B cell (primary cell): ENCODE data around the gene ACSS1. TPM values are rescaled to one million over a fixed set of nuclear protein-coding genes. Genes with fewer than 3 reads are reported as not detected.
A peak's percentile ranks its signal among the peaks of the same experiment; 100 is the strongest.

ENCODE experiments used
- ATAC-seq: fragments of 200-7000 bp; cut with Tn5 transposase; one replicate; pipeline ENCODE4 v1.10.0; 2021; ENCODE audit warnings: low read depth, mild to moderate bottlenecking, moderate number of reproducible peaks, moderate library complexity
- CTCF ChIA-PET: fragments of 350-600 bp; sonication (Branson Sonifier 250); formaldehyde crosslinking; loops from one replicate; lab custom pipeline; 2021; ENCODE audit warnings: antibody characterized with exemption, inconsistent platforms; lab: Charles Lee
- POLR2A ChIA-PET: fragments of 350-600 bp; sonication (Branson Sonifier 250); formaldehyde crosslinking; loops from one replicate; lab custom pipeline; 2021; ENCODE audit warnings: antibody characterized with exemption; lab: Charles Lee
- DNase-seq: peaks from one replicate; pipeline ENCODE4 v3.0.0; 2013
- H2AFZ ChIP-seq: 2 replicates; pipeline ENCODE4 v1.6.1; 2012; ENCODE audit warnings: mild to moderate bottlenecking, low read depth, low read length; ENCODE audit not compliant: insufficient read depth, poor library complexity, severe bottlenecking
- H3K27ac ChIP-seq, 2 donors: 1 replicate in 1 of 2; 2 replicates in 1 of 2; pipeline ENCODE4 v1.5.1; 2012 to 2013; ENCODE audit warnings: low read length in 2 of 2, mild to moderate bottlenecking in 2 of 2, moderate library complexity in 1 of 2
- H3K27me3 ChIP-seq, 4 experiments: fragments of 200-600 bp in 1 of 4; sonication (generic) in 1 of 4; replicated peaks in 1 of 4; 1 replicate in 2 of 4; 2 replicates in 2 of 4; pipeline versions ENCODE4 v1.6.1 to v1.7.0; 2013 to 2016; ENCODE audit warnings: low read length in 3 of 4, mild to moderate bottlenecking in 2 of 4, mixed read lengths in 1 of 4, moderate library complexity in 1 of 4; ENCODE audit not compliant: insufficient read depth in 4 of 4, control insufficient read depth in 3 of 4; ENCODE audit errors: control extremely low read depth in 1 of 4
- H3K36me3 ChIP-seq, 2 experiments: replicated peaks in 1 of 2; 1 replicate in 1 of 2; 2 replicates in 1 of 2; pipeline versions ENCODE4 v1.6.1 to v1.7.1; 2013; ENCODE audit warnings: low read length in 1 of 2; ENCODE audit not compliant: insufficient read depth in 2 of 2, control insufficient read depth in 1 of 2; ENCODE audit errors: control extremely low read depth in 1 of 2, extremely low read depth in 1 of 2
- H3K4me1 ChIP-seq, 2 donors: fragments of 200-600 bp in 1 of 2; sonication (generic) in 1 of 2; 1 replicate in 1 of 2; 2 replicates in 1 of 2; pipeline versions ENCODE4 v1.5.1 to v1.6.1; 2013 to 2017; ENCODE audit warnings: low read length in 2 of 2; ENCODE audit not compliant: control insufficient read depth in 2 of 2, insufficient read depth in 2 of 2
- H3K4me2 ChIP-seq: replicated peaks from 2 replicates; pipeline ENCODE3; 2012; ENCODE audit warnings: mild to moderate bottlenecking, low read depth, low read length; ENCODE audit not compliant: poor library complexity, severe bottlenecking
- H3K4me3 ChIP-seq, 5 experiments: fragments of 200-600 bp in 1 of 5; sonication (generic) in 1 of 5; 1 replicate in 3 of 5; 2 replicates in 2 of 5; pipeline versions ENCODE4 v1.5.1 to v1.7.0; 2011 to 2016; ENCODE audit warnings: low read length in 4 of 5, mild to moderate bottlenecking in 4 of 5, low read depth in 2 of 5, control low read depth in 1 of 5, moderate library complexity in 1 of 5; ENCODE audit not compliant: insufficient read depth in 1 of 5; ENCODE audit errors: control extremely low read depth in 1 of 5, extremely low read depth in 1 of 5
- H3K79me2 ChIP-seq: fragments of 200-600 bp; sonication (generic); one replicate; pipeline ENCODE4 v1.6.0; 2016; ENCODE audit warnings: low read length; ENCODE audit not compliant: control insufficient read depth, insufficient read depth
- H3K9ac ChIP-seq: fragments of 200-600 bp; sonication (generic); 2 replicates; pipeline ENCODE4 v1.6.1; 2017; ENCODE audit warnings: mild to moderate bottlenecking, low read length, moderate library complexity
- H3K9me3 ChIP-seq, 3 donors: one replicate each; pipeline versions ENCODE4 v1.6.1 to v1.7.1; 2013; ENCODE audit warnings: low read length in 2 of 3; ENCODE audit not compliant: control insufficient read depth in 2 of 3, insufficient read depth in 1 of 3; ENCODE audit errors: control extremely low read depth in 1 of 3
- H4K20me1 ChIP-seq: 2 replicates; pipeline ENCODE4 v1.6.0; 2012; ENCODE audit warnings: mild to moderate bottlenecking, low read length; ENCODE audit not compliant: insufficient read depth, control insufficient read depth, poor library complexity, severe bottlenecking
- H3K27ac Mint-ChIP-seq: one replicate; pipeline ENCODE4 v1.8.0; 2021; ENCODE audit warnings: mixed read lengths
- H3K27me3 Mint-ChIP-seq: one replicate; pipeline ENCODE4 v1.8.0; 2021; ENCODE audit warnings: mixed read lengths
- H3K4me1 Mint-ChIP-seq: one replicate; pipeline ENCODE4 v1.8.0; 2021; ENCODE audit warnings: mixed read lengths
- H3K4me3 Mint-ChIP-seq: one replicate; pipeline ENCODE4 v1.8.0; 2021; ENCODE audit warnings: mixed read lengths
- H3K9me3 Mint-ChIP-seq: one replicate; pipeline ENCODE4 v1.8.0; 2022; ENCODE audit warnings: mixed read lengths; ENCODE audit not compliant: insufficient read depth
- EZH2 ChIP-seq: IDR thresholded peaks from 2 replicates; pipeline ENCODE4 v1.6.1; 2012; ENCODE audit warnings: borderline replicate concordance, low read depth, mild to moderate bottlenecking, moderate library complexity, low read length; ENCODE audit not compliant: insufficient read depth, poor library complexity, severe bottlenecking
- WGBS: methylation state at CpG from one replicate; pipeline ENCODE4 v1.1.5; 2013; ENCODE audit warnings: missing lambda C conversion rate; ENCODE audit not compliant: insufficient coverage; 5-methylcytosine and 5-hydroxymethylcytosine counted together
- intact Hi-C: fragments of 100-400 bp; cut with micrococcal nuclease; formaldehyde crosslinking; loops from one replicate; pipeline ENCODE4 v1.10.0; 2022
- polyA plus RNA-seq: library from polyadenylated mRNA; depleted of rRNA; stranded (reverse); fragments of >200 nt; gene quantifications from 2 replicates; pipeline ENCODE4 v1.2.3, GENCODE V29; 2012
- total RNA-seq, 2 donors: library from RNA; stranded (reverse); fragments of 120-200 nt in 1 of 2; gene quantifications; 1 replicate in 1 of 2; 2 replicates in 1 of 2; pipeline versions ENCODE4 v1.2.3 to v1.2.4, GENCODE V29; 2013 to 2022
- TF ChIP-seq, protein P1 (sequence below): fragments of 200-600 bp; IDR thresholded peaks from one replicate; pipeline ENCODE4 v1.8.0; 2022; ENCODE audit warnings: antibody characterized with exemption, mild to moderate bottlenecking

Gene ACSS1
- total and polyA plus RNA-seq, 2 donors (not counting 1 experiment from before 2014, with no cell fraction given), result 82.7 to 95.5 TPM

DNA sequence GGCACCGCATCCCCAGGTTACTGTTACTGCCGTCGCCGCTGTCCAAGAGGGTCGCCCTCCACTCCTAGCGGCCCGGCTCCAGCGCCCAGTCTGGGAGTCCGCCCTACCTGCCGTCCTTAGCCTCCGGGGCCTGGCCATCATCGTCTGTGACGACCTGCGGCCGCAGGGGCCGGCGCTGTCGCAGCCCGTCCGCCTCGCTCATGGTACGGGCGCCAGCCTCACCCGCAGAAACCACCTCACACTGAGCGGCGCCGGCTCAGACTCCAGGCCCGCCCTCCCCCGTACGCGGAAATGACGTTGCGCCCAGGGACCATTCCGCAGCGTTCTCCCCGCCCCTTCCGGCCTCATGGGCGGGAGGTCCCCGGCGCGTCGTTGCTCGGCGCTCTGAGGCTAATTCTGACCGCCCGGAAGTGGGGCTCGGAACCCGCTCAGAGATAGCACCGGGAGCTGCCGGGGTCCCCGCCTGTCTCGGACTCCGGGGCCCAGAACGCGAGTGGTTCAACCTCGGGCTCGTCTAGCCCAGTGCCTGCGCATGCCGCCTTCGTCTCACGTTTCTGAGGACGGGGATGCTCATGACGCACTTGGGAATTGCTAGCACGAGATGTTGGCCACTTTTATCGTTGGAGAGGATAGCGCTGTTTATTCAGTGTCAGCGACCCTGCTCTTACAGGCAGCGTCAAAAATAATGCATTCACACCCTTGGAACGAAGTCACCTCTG is 65.3 kb downstream of the ACSS1 start, which contains the start of gene APMAP:
APMAP (minus strand) TSS at position 265 of the 719 bp plus-strand sequence; CDS start at position 202, 63 bp downstream.
- peaks cover 15 to 29% of the 10 kb centered on the region in 2 donors for H3K4me1 ChIP-seq
- H4K20me1 ChIP-seq, result no peaks in the 10 kb centered on the region
- ChIA-PET POLR2A (interaction anchor here (2.2 to 2.4 kb wide), 2 partner anchors 65 to 70 kb away, joined by 7 to 11 read pairs; partner anchors contain the start of gene ACSS1), CTCF (interaction anchor here (2.0 to 9.8 kb wide), 5 partner anchors 66 to 415 kb away, joined by 8 to 250 read pairs (median 24); partner anchors contain the start of genes ACSS1 and GINS1)
- peak within 1 kb of the TSS; percentile 97 for H3K27ac Mint-ChIP-seq
- H3K4me3 Mint-ChIP-seq, result peak within 1 kb of the TSS; percentile 96
- no peaks in the 10 kb centered on the region for H3K36me3 ChIP-seq
- H3K27ac ChIP-seq, result peak within 1 kb of the TSS; percentile 93 to 98
- DNase-seq (peak; percentile 97), ATAC-seq (peak; percentile 91)
- H3K27me3 ChIP-seq, result no peaks in the 10 kb centered on the region
- peaks cover 46% of the 10 kb centered on the region for H3K4me1 Mint-ChIP-seq
- peak within 1 kb of the TSS; percentile 93 for H3K9ac ChIP-seq
- no peaks in the 10 kb centered on the region for H3K9me3 ChIP-seq
- no peaks in the 10 kb centered on the region for H3K27me3 Mint-ChIP-seq
- peak within 1 kb of the TSS; percentile 92 for H3K4me2 ChIP-seq
- H3K4me3 ChIP-seq, result peak within 1 kb of the TSS; percentile 73 to 96 (median 84)
- peak within 1 kb of the TSS; percentile 90 for H2AFZ ChIP-seq
- under 1% methylated on average over 65 of the region's 69 CpGs for whole genome bisulfite sequencing
- H3K79me2 ChIP-seq, result peaks cover 44% of the 10 kb centered on the region
- TF ChIP-seq, protein P1, sequence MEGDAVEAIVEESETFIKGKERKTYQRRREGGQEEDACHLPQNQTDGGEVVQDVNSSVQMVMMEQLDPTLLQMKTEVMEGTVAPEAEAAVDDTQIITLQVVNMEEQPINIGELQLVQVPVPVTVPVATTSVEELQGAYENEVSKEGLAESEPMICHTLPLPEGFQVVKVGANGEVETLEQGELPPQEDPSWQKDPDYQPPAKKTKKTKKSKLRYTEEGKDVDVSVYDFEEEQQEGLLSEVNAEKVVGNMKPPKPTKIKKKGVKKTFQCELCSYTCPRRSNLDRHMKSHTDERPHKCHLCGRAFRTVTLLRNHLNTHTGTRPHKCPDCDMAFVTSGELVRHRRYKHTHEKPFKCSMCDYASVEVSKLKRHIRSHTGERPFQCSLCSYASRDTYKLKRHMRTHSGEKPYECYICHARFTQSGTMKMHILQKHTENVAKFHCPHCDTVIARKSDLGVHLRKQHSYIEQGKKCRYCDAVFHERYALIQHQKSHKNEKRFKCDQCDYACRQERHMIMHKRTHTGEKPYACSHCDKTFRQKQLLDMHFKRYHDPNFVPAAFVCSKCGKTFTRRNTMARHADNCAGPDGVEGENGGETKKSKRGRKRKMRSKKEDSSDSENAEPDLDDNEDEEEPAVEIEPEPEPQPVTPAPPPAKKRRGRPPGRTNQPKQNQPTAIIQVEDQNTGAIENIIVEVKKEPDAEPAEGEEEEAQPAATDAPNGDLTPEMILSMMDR, result no peak
- no peak for TF ChIP-seq EZH2
- intact Hi-C loops, result loop anchor here (1.0 kb wide), 3 partner anchors 51 to 399 kb away; no protein-coding TSS in a partner anchor
- no peaks in the 10 kb centered on the region for H3K9me3 Mint-ChIP-seq
